GM10266 (cell line): ENCODE results near the gene CALCOCO1.
"Not testable (repeated sequence)": the region's sequence is repeated elsewhere in the genome, so short reads cannot be mapped to it uniquely, and the experiment has no call there.

ENCODE experiments used
- DNase-seq: peaks from one replicate; pipeline ENCODE4 v3.0.0; 2012; ENCODE audit errors: extremely low spot score
- TF ChIP-seq, protein P1 (sequence below): IDR thresholded peaks from 2 replicates; pipeline ENCODE4 v1.5.1; 2012; ENCODE audit warnings: mild to moderate bottlenecking, low read depth; ENCODE audit not compliant: control insufficient read depth, insufficient read depth; ENCODE audit errors: missing control alignments

The CALCOCO1 gene

DNA sequence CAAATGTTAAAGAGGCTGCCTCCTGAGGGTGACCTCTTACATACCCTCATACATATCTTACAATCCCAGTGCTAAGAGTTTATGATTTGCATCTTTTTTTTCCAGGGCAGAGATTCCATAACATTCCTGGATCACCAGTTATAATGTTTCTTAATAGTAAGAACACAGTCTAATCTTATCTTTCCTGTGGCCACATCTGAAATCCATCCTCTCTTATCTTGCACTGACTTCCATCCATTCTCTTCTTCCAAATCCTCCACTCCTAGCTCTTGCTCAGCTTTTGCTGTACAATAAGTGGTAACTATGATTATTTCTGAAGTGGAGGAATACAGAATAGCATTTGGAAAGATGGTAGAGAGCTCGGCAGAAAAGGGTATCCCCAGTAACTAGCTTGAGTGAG lies 6.3 kb downstream of the CALCOCO1 start:
- TF ChIP-seq, protein P1, sequence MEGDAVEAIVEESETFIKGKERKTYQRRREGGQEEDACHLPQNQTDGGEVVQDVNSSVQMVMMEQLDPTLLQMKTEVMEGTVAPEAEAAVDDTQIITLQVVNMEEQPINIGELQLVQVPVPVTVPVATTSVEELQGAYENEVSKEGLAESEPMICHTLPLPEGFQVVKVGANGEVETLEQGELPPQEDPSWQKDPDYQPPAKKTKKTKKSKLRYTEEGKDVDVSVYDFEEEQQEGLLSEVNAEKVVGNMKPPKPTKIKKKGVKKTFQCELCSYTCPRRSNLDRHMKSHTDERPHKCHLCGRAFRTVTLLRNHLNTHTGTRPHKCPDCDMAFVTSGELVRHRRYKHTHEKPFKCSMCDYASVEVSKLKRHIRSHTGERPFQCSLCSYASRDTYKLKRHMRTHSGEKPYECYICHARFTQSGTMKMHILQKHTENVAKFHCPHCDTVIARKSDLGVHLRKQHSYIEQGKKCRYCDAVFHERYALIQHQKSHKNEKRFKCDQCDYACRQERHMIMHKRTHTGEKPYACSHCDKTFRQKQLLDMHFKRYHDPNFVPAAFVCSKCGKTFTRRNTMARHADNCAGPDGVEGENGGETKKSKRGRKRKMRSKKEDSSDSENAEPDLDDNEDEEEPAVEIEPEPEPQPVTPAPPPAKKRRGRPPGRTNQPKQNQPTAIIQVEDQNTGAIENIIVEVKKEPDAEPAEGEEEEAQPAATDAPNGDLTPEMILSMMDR: no peak
- no peak for DNase-seq

DNA sequence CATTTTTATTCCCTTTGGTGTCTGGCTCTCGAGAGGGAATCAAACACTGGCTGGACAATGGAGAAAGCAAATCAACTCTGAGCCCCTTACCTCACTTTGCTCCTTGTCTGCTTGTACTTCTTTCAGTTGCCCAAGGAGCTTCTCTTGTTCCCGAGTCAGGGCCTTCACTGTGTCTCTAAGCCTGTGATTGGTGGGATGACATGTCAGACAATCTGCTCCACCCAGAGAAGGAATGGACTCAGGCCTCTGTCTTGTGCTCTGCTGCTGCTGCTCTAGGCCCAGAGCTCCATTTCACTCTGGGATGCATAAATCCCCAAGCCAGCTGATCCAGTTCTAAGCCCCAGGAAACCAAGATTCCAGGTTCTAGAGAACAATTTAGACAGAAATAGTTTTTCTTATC lies 7.6 kb downstream of the CALCOCO1 start:
- TF ChIP-seq, protein P1: no peak
- DNase-seq: no peak

DNA sequence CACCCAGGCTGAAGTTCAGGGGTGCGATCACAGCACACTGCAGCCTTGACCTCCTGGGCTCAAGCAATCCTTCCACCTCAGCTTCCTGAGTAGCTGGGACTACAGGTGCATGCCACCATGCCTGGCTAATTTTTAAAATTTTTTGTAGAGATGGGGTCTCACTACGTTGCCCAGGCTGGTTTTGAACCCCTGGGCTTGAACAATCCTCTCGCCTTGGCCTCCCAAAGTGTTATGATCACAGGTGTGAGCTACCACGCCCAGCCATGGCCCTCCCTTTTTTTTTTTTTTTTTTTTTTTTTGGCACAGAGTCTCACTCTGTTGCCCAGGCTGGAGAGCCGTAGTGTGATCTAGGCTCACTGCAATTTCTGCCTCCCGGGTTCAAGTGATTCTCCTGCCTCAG lies 8.7 kb downstream of the CALCOCO1 start:
- not testable (repeated sequence) for DNase-seq

DNA sequence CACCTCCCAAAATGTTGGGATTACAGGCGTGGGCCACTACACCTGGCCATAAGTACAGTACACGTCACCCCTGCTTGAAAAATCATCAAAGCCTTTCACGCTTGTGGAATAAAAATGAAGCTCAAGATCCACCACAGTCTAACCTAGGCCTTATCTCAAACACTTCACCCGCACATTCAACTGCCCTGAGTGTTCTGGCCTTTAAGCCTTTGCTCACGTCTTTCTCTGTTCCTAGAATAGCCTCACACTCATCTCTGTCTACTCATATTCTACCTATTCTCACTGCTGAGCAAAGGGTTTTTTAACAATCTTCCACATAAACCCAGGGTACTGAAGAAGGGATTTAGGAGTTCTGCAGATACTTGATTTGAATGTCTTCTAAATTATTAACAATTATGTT lies 9.9 kb downstream of the CALCOCO1 start:
- no peak for DNase-seq
- TF ChIP-seq, protein P1: no peak

DNA sequence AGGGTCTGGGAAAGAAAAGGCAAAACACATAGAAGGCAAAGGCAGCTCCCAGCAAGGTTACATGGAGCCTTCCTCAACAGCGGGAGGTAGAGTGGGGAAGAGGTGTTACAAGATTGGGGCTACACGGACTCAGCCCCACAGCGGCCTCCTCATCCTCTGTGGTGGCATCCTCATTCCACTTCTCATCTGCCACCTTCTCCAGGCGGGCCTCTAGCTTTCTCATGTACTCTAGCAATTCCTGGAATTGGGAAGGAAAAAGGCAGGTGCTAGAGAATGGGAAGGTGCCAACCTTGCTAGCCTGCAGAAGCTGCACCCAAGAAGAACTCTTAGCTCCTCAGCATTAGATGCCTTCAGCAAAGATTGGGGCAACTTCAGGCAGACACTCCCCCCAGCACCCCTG lies 13.2 kb downstream of the CALCOCO1 start:
- TF ChIP-seq, protein P1: no peak
- no peak for DNase-seq

DNA sequence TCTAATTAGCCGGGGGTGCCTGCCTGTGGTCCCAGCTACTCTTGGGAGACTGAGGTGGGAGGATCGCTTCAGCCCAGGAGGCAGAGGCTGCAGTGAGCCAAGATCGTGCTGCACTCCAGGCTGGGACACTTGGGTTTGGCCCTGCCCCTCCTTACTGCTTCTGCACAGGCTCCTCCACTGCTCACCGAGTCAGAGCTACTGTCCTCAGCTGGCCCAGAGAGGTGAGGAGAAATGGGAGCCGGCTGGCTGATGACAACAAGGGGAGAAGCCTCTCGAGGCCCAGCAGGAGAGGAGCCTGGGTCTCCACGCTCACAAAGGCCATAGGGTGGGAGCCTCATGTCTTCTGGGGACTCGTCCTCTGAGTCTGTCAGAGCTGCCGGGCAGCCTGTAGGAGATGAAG lies 13.7 kb downstream of the CALCOCO1 start:
- no peak for DNase-seq
- TF ChIP-seq, protein P1: no peak

DNA sequence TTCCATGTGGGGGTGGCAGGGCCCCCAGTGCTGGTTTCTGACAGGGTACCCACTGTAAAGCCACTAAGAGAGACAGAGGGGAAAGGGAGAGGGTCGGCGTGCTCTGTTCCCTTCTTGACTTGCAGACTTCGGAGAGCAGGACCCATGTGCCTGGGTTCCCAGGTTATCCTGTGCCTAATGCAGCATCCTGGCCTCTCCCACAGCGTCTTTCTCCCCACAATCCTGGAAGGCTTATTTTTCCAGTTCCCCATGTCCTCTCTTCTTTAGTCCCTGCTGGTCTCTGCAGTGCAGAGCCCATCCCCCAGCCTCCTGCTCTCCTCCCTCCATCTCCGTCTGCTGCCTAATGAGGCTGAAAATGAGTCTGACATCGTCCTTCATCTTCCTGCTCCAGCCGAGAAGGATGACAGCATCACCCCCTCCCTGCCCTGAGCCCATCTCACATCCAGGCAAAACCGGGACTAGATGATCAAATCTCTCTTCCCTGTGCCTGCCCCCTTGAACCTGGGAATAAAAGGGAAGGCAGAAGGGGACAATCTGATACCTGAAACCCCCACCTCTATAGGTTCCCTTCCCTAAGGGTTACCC lies 15.1 kb downstream of the CALCOCO1 start:
- no peak for DNase-seq
- TF ChIP-seq, protein P1: no peak

DNA sequence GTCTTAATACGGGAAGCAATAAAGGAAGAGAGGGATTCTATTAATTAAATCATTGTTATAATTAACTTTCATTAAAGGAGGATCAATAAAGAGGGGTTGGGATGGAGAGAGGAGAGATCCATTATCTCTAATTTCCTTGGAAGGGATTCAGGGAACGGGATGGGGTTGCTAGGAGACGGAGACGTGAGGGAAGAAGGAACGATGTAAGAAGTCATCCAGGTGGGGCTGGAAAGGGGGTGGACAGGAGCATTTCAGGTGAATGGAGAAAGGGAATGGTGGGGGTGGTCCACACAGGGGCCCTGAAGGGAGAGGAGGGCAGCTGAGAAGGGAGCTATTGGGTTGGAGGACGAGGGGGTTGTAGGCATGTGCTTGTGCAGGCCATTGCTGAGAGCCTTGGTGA lies 17.2 kb downstream of the CALCOCO1 start:
- DNase-seq: no peak
- TF ChIP-seq, protein P1: no peak
